GM21825 (cell line): ENCODE data around the gene DNAJC3.
"Not testable (repeated sequence)": the region's sequence is repeated elsewhere in the genome, so short reads cannot be mapped to it uniquely, and the experiment has no call there.

Experiments
- ATAC-seq: cut with Tn5 transposase; IDR thresholded peaks from one replicate; pipeline ENCODE4 v1.9.1; 2021; ENCODE audit warnings: mild to moderate bottlenecking, moderate library complexity; ENCODE audit not compliant: unreplicated experiment

DNAJC3 gene

DNA sequence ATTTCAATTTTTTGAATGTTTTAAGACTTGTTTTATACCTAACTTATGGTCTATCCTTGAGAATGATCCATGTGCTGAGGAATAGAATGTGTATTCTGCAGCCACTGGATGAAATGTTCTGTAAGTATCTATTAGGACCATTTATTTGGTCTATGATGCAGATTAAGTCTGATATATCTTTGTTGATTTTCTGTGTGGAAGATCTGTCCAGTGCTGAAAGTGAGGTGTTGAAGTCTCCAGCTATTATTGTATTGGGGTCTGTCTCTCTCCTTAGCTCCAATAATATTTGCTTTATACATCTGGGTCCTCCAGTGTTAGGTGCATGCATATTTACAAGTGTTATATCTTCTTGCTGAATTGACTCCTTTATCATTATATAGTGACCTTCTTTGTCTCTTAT is 9.7 kb upstream of the DNAJC3 start:
- ATAC-seq, result not testable (repeated sequence)

GRCh38 chr13:95671597-95671996 is 5.3 kb upstream of the DNAJC3 start:
- no peak for ATAC-seq

GRCh38 chr13:95676105-95676761 is 706 bp upstream of the DNAJC3 start:
- ATAC-seq, result peak; percentile 9

- no peak for ATAC-seq
Observed at GRCh38 chr13:95677564-95678266, 776 bp downstream of the DNAJC3 start.

- ATAC-seq, result no peak
Observed at GRCh38 chr13:95678967-95679366, 2.0 kb downstream of the DNAJC3 start.

DNA sequence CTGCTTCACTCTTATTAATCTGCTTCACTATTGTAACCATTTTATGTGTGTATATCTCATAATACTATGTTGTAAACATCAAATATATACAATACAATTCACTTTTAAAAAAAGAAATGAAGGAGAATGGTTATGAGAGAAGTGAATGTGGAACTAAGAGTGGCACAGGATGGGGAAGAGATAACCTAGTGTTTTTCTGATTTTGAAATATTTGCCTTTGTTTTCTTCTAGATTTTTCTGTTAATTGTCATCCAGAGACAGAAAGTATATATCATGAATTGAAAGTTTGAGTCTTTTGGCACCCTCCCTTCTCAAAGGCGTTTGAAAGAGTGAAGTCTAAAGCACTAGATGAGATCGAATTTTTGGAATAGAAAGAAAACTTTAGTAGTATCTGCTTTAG is 2.8 kb downstream of the DNAJC3 start:
- no peak for ATAC-seq

GRCh38 chr13:95684418-95684817 is 7.5 kb downstream of the DNAJC3 start:
- no peak for ATAC-seq

DNA sequence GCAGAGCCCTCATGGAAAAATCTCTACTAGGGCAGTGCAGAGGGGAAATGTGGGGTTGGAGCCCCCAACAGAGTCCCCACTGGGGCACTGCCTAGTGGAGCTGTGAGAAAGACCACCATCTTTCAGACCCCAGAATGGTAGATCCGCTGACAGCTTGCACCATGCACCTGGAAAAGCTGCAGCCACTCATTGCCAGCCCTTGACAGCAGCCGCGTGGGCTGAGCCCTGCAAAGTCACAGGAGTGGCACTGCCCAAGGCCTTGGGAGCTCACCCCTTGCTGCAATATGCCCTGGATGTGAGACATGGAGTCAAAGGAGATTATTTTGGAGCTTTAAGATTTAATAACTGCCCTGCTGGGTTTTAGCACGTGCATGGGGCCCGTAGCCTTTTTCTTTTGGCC is 8.0 kb downstream of the DNAJC3 start:
- ATAC-seq, result not testable (repeated sequence)

GRCh38 chr13:95689582-95689926 is 12.6 kb downstream of the DNAJC3 start:
- no peak for ATAC-seq

DNA sequence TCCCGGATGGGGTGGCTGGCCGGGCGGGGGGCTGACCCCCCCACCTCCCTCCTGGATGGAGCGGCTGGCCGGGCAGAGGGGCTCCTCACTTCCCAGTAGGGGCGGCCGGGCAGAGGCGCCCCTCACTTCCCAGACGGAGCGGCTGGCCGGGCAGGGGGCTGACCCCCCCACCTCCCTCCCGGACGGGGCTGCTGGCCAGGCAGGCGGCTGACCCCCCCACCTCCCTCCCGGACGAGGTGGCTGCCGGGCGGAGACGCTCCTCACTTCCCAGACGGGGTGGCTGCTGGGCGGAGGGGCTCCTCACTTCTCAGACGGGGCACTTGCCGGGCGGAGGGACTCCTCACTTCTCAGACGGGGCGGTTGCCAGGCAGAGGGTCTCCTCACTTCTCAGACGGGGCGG is 14.0 kb downstream of the DNAJC3 start:
- ATAC-seq, result not testable (repeated sequence)

DNA sequence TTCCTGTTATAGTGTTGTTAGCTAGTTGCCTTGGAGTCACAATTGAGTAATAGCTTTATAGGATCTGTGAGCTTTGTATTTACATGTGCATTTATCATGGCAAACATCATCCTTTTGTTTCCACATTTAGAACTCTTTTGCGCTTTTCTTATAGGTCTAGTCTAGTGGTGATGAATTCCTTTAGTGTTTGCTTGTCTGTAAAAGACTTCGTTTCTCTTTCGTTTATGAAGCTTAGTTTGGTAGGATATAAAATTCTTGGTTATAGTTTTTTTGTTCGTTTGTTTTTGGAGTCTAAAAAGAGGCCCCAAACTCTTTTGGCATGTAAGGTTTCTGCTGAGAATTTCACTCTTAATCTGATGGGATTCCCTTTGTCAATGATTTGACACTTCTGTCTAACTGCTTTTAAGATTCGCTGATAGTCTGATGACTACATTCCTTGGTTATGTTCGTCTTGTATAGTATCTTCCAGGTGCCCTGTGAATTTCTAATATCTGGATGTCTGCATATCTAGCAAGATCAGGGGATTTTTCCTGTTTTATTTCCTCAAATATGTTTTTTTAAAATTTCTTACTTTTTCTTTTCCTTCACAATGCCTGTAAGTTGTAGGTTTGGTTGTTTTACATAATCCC is 20.2 kb downstream of the DNAJC3 start:
- ATAC-seq, result no peak

DNA sequence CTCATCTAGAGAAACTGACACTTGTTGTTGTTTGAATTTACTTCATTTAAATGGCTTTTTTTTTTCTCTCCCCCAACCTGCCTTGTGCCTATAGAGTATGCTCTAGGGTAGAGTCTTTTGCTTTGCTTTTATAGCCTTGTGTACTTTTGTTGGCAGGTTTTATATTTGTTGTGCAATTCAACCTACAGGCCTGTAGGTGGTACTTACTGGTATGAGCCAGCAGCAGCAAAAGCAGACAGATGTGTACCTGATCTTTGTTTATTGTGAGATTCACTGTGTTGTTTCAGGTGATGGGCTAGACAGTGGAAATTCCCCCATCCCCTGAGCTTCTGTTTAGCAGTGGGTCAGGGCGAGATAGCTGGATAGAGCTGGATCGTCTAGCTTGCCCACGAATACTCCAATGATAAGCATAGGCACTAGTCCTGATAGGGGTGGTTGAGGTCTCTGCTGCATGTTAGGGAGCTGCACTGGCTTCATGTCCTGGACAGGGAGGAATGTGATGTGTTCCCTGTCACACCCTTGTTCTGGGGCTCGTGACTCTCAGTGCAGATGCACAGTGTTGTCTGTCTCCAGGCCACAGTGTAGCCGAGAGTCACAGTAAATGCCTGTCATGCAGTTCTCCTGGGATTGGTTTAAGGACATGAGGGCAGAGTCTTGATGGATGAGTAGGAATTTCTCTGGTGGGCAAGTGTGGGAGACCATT is 21.3 kb downstream of the DNAJC3 start:
- ATAC-seq, result no peak

DNA sequence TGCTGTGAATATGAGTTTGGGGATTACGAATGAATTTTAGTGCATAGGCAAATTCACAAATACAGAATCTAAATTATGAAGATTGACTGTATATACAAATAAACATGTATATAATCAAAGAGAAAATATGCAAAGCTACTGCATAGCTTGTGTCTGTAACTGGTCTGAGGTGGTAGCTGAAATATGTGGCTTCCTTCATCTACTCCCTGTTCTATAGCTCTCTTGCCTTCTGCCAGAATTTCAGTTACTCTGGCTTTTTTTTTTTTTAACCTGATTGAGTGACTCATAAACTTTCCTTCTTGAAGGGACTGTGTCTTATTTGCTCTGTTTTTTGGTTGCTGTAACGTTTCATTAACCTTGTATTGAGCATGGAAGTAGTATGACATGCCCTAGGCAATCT is 26.6 kb downstream of the DNAJC3 start:
- ATAC-seq, result no peak

GRCh38 chr13:95704510-95704909 is 27.6 kb downstream of the DNAJC3 start:
- ATAC-seq, result no peak

GRCh38 chr13:95706356-95706755 is 29.4 kb downstream of the DNAJC3 start:
- ATAC-seq, result no peak

- ATAC-seq, result peak; percentile 54
Observed at GRCh38 chr13:95707035-95707434, 30.1 kb downstream of the DNAJC3 start.

- peak; percentile 31 for ATAC-seq
Observed at GRCh38 chr13:95707442-95708390, 30.8 kb downstream of the DNAJC3 start.

GRCh38 chr13:95708391-95708774 is 31.4 kb downstream of the DNAJC3 start:
- ATAC-seq, result no peak

DNA sequence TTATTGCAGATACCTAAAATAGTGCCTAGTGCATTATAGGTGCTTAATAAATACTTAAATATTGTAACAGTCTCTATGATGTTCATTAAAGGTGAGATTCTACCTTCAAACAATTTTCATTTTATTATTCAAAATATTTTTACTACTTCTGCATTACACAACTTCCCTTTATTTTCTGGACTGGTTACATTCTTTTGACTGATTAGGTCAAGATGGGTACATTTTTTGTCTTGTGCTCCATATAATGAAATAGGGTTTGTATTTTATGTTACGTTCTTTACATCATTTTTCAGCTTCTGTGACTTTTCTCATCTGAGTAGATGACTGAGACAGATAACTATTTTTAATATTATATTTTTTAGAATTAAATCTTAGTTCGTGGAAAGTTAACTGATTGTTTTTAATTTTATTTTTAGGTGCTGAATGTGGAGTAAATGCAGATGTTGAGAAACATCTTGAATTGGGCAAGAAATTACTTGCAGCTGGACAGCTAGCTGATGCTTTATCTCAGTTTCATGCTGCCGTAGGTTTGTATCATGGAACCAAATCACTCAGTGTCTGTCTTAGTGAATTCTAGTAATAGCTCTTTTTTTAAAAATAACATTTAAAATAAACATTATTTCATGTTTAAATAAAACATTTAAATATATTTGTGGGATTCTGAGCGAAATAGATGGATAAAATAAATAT is 32.0 kb downstream of the DNAJC3 start:
- ATAC-seq, result no peak

DNA sequence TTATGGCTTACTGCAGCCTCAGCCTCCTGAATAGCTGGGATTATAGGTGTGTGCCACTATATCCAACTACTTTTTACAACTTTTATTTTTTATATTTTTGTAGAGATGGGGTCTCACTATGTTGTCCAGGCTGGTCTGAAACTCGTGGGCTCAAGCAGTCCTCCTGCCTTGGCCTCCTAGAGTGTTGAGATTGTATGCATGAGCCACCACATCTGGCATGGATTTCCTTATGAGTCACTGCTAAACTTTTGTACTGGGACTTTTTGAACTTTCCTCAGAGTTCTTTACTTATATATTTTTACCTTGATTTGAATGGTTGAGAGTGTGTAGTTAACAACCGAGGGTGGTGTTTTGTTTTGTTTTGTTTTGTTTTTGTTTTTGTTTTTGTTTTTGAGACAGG is 33.4 kb downstream of the DNAJC3 start:
- no peak for ATAC-seq
